Measurements from ENCODE around the gene CCR5AS.
A peak's percentile ranks its signal among the peaks of the same experiment; 100 is the strongest.

Gene CCR5AS

DNA sequence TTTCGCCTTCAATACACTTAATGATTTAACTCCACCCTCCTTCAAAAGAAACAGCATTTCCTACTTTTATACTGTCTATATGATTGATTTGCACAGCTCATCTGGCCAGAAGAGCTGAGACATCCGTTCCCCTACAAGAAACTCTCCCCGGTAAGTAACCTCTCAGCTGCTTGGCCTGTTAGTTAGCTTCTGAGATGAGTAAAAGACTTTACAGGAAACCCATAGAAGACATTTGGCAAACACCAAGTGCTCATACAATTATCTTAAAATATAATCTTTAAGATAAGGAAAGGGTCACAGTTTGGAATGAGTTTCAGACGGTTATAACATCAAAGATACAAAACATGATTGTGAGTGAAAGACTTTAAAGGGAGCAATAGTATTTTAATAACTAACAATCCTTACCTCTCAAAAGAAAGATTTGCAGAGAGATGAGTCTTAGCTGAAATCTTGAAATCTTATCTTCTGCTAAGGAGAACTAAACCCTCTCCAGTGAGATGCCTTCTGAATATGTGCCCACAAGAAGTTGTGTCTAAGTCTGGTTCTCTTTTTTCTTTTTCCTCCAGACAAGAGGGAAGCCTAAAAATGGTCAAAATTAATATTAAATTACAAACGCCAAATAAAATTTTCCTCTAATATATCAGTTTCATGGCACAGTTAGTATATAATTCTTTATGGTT, 35.9 kb downstream of the CCR5AS start, which contains the start of gene CCR5:
TSS of gene CCR5 (plus strand) at position 108 of the 680 bp plus-strand sequence. CDS start 1,957 bp downstream, outside the sequence.
- Mint-ChIP-seq H3K27ac (no peak within 1 kb of the TSS), H3K36me3 (no peaks in the 10 kb centered on the region), H3K4me3 (no peak within 1 kb of the TSS), H3K27me3 (peaks cover 14 to 17% of the 10 kb centered on the region in 2 donors), H3K9me3 (no peaks in the 10 kb centered on the region), H3K4me1 (peaks cover 7 to 26% of the 10 kb centered on the region in 2 donors)
- ATAC-seq (replicated peaks) (no peak), DNase-seq (no peak)

GRCh38 chr3:46369675-46370132, 37.2 kb downstream of the CCR5AS start:
- H3K9me3 Mint-ChIP-seq, result no peaks in the 10 kb centered on the region
- no peaks in the 10 kb centered on the region for H3K36me3 Mint-ChIP-seq
- no peak overlapping the region for H3K27ac Mint-ChIP-seq
- peak; percentile 60 to 73 for ATAC-seq (replicated peaks)
- no peak for DNase-seq
- no peak overlapping the region for H3K4me3 Mint-ChIP-seq
- H3K4me1 Mint-ChIP-seq, result peaks cover 7 to 26% of the 10 kb centered on the region in 2 donors
- peaks cover 11 to 13% of the 10 kb centered on the region in 2 donors for H3K27me3 Mint-ChIP-seq

- DNase-seq (no peak), ATAC-seq (replicated peaks) (no peak)
- Mint-ChIP-seq H3K36me3 (no peaks in the 10 kb centered on the region), H3K4me3 (no peak overlapping the region), H3K4me1 (peaks cover 7 to 26% of the 10 kb centered on the region in 2 donors), H3K27ac (no peak overlapping the region), H3K9me3 (no peaks in the 10 kb centered on the region), H3K27me3 (peaks cover 6 to 8% of the 10 kb centered on the region in 2 donors)
Observed at GRCh38 chr3:46369151-46369550, 37.7 kb downstream of the CCR5AS start.

GRCh38 chr3:46368569-46368968, 38.3 kb downstream of the CCR5AS start:
- peaks cover 6 to 7% of the 10 kb centered on the region in 2 donors for H3K27me3 Mint-ChIP-seq
- H3K4me1 Mint-ChIP-seq, result peaks cover 7 to 26% of the 10 kb centered on the region in 2 donors
- ATAC-seq (replicated peaks), result peak; percentile 91 to 92
- H3K9me3 Mint-ChIP-seq, result no peaks in the 10 kb centered on the region
- no peaks in the 10 kb centered on the region for H3K36me3 Mint-ChIP-seq
- H3K4me3 Mint-ChIP-seq, result no peak overlapping the region
- peak; percentile 50 for DNase-seq
- no peak overlapping the region for H3K27ac Mint-ChIP-seq

DNA sequence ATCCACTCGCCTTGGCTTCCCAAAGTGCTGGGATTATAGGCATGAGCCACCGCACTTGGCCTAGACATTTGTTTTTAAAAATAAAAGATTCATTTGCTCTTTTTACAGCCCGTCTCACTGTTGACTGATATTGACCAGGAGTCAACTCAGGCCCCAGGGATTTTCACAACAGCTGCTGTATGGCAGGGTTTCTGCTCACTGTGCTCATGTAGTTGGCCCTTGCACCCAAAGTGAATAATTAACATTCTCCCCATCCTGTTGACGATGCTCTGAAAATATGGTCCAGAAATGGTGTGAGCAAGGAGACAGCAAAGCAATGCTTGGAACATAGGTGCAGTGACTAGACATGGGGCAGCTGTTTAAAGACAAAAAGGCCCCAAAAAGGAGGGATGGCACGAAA, 39.1 kb downstream of the CCR5AS start:
- Mint-ChIP-seq H3K36me3 (no peaks in the 10 kb centered on the region), H3K27me3 (peaks cover 0 to under 1% of the 10 kb centered on the region in 2 donors), H3K9me3 (no peaks in the 10 kb centered on the region), H3K4me1 (peaks cover 7 to 26% of the 10 kb centered on the region in 2 donors), H3K27ac (no peak overlapping the region), H3K4me3 (no peak overlapping the region)
- no peak for ATAC-seq (replicated peaks)
- DNase-seq, result no peak

- Mint-ChIP-seq H3K9me3 (no peaks in the 10 kb centered on the region), H3K36me3 (no peaks in the 10 kb centered on the region), H3K27ac (no peak overlapping the region), H3K4me3 (no peak overlapping the region), H3K4me1 (peaks cover 17 to 42% of the 10 kb centered on the region in 2 donors), H3K27me3 (no peaks in the 10 kb centered on the region)
- DNase-seq (no peak), ATAC-seq (replicated peaks) (no peak)
Observed at GRCh38 chr3:46365737-46366524, 40.9 kb downstream of the CCR5AS start.

DNA sequence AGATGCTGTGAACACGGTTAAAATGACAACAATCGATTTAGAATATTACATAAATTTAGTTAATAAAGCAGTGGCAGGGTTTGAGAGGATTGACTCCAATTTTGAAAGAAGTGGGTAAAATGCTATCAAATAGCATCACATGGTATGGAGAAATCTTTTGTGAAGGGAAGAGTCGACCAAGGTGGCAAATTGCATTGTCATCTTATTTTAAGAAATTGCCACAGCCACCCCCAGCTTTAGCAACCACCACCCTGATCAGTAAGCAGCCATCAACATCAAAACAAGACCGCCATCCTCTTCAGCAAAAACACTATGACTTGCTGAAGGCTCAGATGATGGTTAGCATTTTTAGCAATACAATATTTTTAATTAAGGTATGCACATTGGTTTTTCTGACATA, 41.8 kb downstream of the CCR5AS start:
- no peaks in the 10 kb centered on the region for H3K9me3 Mint-ChIP-seq
- H3K4me1 Mint-ChIP-seq, result peaks cover 20 to 51% of the 10 kb centered on the region in 2 donors
- no peak overlapping the region for H3K4me3 Mint-ChIP-seq
- no peaks in the 10 kb centered on the region for H3K36me3 Mint-ChIP-seq
- no peak for ATAC-seq (replicated peaks)
- no peak overlapping the region for H3K27ac Mint-ChIP-seq
- H3K27me3 Mint-ChIP-seq, result no peaks in the 10 kb centered on the region
- no peak for DNase-seq

DNA sequence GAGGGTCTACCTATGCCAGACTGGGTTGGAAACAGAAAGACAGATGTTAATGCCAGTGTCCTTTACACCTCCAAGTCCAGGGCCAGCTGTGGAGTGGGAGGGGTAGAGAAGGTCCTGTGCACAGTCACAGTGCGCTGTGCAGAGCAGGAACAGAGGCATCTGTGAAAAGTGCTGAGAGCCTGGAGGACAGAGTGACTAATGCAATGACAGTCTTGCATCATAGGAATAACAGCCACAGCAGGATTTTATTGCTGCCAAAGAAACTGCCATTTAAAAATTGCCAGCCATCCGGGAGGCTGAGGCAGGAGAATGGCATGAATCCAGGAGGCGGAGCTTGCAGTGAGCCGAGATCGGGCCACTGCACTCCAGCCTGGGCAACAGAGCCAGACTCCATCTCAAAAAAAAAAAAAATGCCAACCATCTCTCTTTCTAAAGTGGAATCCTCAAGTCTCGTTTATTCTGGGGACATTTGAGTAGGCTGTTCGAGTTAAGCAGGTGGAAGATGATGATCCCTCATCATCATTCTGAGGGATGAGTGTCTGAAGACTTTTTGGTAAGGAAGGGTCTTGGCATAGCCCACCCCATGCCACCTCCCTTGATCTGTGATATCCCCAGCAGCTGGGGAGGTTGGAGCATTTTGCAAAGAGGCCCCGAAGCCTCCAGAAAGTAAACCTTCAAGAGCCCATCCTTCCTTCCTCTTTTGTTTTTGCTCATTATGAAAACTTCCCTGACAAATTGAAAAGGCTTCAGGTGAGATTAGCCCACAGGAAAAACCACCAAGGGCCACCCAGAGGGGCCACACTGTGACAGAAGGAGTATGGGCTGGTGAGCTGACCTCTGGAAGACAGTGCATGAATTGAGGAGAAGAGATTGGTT, 45.2 kb downstream of the CCR5AS start:
- no peak overlapping the region for H3K4me3 Mint-ChIP-seq
- H3K36me3 Mint-ChIP-seq, result no peaks in the 10 kb centered on the region
- H3K4me1 Mint-ChIP-seq, result peaks cover 32 to 40% of the 10 kb centered on the region in 2 donors
- no peaks in the 10 kb centered on the region for H3K9me3 Mint-ChIP-seq
- peak; percentile 30 to 35 for ATAC-seq (replicated peaks)
- no peak overlapping the region for H3K27ac Mint-ChIP-seq
- H3K27me3 Mint-ChIP-seq, result peaks cover 0 to 5% of the 10 kb centered on the region in 2 donors
- no peak for DNase-seq

- peaks cover 31 to 42% of the 10 kb centered on the region in 2 donors for H3K4me1 Mint-ChIP-seq
- H3K27me3 Mint-ChIP-seq, result peaks cover 5 to 6% of the 10 kb centered on the region in 2 donors
- H3K9me3 Mint-ChIP-seq, result peaks cover 0 to 2% of the 10 kb centered on the region in 2 donors
- ATAC-seq (replicated peaks), result no peak
- no peak overlapping the region for H3K4me3 Mint-ChIP-seq
- H3K36me3 Mint-ChIP-seq, result peaks cover 0 to 2% of the 10 kb centered on the region in 2 donors
- H3K27ac Mint-ChIP-seq, result no peak overlapping the region
- DNase-seq, result no peak
Observed at GRCh38 chr3:46360907-46361306, 46.0 kb downstream of the CCR5AS start.

DNA sequence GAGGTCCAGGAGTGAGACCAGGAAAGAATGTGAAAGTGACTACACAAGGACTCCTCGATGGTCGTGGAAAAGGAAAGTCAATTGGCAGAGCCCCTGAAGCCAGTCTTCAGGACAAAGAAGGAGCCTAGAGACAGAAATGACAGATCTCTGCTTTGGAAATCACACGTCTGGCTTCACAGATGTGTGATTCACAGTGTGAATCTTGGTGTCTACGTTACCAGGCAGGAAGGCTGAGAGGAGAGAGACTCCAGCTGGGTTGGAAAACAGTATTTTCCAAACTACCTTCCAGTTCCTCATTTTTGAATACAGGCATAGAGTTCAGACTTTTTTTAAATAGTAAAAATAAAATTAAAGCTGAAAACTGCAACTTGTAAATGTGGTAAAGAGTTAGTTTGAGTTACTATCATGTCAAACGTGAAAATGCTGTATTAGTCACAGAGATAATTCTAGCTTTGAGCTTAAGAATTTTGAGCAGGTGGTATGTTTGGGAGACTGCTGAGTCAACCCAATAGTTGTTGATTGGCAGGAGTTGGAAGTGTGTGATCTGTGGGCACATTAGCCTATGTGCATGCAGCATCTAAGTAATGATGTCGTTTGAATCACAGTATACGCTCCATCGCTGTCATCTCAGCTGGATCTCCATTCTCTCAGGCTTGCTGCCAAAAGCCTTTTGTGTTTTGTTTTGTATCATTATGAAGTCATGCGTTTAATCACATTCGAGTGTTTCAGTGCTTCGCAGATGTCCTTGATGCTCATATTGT, 47.0 kb downstream of the CCR5AS start:
- Mint-ChIP-seq H3K9me3 (peaks cover 0 to 2% of the 10 kb centered on the region in 2 donors), H3K4me3 (no peak overlapping the region), H3K27ac (no peak overlapping the region), H3K4me1 (peaks cover 37 to 47% of the 10 kb centered on the region in 2 donors), H3K36me3 (peaks cover 0 to 2% of the 10 kb centered on the region in 2 donors), H3K27me3 (peaks cover 7 to 11% of the 10 kb centered on the region in 2 donors)
- peak; percentile 34 for DNase-seq
- peak; percentile 88 to 94 for ATAC-seq (replicated peaks)

GRCh38 chr3:46358466-46358865, 48.4 kb downstream of the CCR5AS start:
- Mint-ChIP-seq H3K9me3 (peaks cover 0 to 2% of the 10 kb centered on the region in 2 donors), H3K36me3 (peaks cover 0 to 2% of the 10 kb centered on the region in 2 donors), H3K4me1 (peaks cover 46 to 61% of the 10 kb centered on the region in 2 donors), H3K27me3 (peaks cover 7 to 12% of the 10 kb centered on the region in 2 donors), H3K4me3 (no peak overlapping the region), H3K27ac (no peak overlapping the region)
- DNase-seq, result no peak
- ATAC-seq (replicated peaks), result no peak

DNA sequence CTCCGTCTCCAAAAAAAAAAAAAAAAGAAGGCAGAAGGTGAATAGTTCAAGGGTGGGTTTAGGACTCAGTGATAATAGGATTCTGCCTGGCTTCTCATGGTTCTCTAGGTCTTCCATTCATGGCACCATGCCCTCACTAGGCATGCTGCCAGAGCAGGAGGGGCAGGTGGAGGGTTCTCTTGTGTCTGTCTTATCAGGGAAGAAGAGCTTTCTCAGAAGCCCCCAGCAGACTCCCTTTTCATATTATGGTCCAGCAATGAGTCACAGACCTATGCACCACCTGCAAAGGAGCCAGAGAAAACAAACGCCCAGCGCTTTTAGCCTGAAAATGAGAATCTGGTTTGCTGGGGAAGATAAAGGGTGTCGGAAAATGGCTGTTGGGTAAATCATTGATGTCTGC, 50.0 kb downstream of the CCR5AS start:
- peaks cover 0 to 2% of the 10 kb centered on the region in 2 donors for H3K9me3 Mint-ChIP-seq
- H3K27me3 Mint-ChIP-seq, result peaks cover 7 to 12% of the 10 kb centered on the region in 2 donors
- H3K4me3 Mint-ChIP-seq, result no peak overlapping the region
- peaks cover 0 to 2% of the 10 kb centered on the region in 2 donors for H3K36me3 Mint-ChIP-seq
- DNase-seq (no peak), ATAC-seq (replicated peaks) (no peak)
- peaks cover 54 to 70% of the 10 kb centered on the region in 2 donors for H3K4me1 Mint-ChIP-seq
- H3K27ac Mint-ChIP-seq, result no peak overlapping the region

DNA sequence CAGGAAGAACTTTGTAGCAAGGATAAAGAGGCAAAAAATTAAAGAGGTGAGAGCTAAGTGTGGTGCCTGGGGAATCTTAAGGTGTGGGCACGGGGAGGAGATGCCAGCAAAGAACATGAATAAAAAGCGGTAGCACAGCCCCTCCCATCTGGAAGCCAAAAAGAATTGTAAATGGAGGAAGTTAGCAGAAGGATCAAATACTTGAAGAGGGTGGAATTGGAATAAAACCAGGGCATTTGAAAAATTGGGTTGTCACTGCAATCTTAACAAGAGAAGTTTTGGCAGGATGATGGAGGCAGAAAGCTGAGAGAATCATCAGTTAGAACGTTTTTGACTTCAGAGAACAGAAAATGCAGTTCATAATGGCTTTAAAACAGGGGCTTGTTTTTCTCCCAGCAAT, 50.6 kb downstream of the CCR5AS start:
- ATAC-seq (replicated peaks), result no peak
- Mint-ChIP-seq H3K27me3 (peaks cover 7 to 12% of the 10 kb centered on the region in 2 donors), H3K27ac (no peak overlapping the region), H3K9me3 (peaks cover 0 to 2% of the 10 kb centered on the region in 2 donors), H3K4me1 (peaks cover 51 to 69% of the 10 kb centered on the region in 2 donors), H3K36me3 (peaks cover 0 to 2% of the 10 kb centered on the region in 2 donors), H3K4me3 (no peak overlapping the region)
- no peak for DNase-seq

All from stimulated activated naive B cell treated with anti-CD40 and anti-IgM and Interleukin-4, amounts not matched to agents 10 μg/mL and 1 μg/mL and 100 μg/mL, for 72 hours (primary cell).